GM12872 (cell line): ENCODE measurements around the gene MGLL.

ENCODE experiments used
- CTCF ChIP-seq: IDR thresholded peaks from 3 replicates; pipeline ENCODE4 v1.5.1; 2011; ENCODE audit warnings: low read depth, mild to moderate bottlenecking, low read length, moderate library complexity; ENCODE audit not compliant: insufficient read depth

MGLL gene

DNA sequence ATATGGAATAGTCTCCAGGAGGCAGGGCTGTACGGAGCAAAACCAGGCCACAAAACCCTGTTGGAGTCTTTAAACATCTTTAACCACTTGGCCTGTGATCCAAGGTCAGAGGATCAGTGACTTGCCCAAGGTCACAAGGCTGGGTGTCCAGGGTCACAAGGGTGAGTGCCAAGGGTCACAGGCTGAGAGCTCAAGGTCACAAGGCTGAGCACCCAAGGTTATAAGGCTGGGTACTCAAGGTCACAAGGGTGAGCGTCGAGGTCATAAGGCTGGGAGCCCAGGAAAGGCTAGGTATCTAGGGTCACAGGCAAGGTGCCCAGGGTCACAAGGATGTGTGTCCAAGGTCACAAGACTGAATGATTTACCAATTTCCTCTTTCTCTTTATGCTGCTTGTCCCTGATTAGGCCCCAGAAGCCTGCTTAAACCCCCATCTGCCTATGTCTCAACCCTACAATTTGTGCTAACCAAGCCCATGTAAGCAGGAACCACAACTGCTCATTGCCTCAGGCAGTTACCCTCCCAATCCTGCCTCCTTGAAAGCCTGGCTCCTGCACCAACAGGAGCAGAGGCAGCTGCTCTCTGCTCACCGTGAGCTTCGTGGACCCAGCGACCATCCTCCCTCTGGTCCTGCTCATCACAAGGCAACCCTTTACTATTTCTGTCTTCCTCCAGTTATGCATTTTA, 51.5 kb downstream of the MGLL start:
- no peak for TF ChIP-seq CTCF

GRCh38 chr3:127769284-127770081, 52.8 kb downstream of the MGLL start:
- no peak for TF ChIP-seq CTCF

- TF ChIP-seq CTCF: no peak
These were observed 53.8 kb downstream of the MGLL start for GRCh38 chr3:127768346-127769008.

DNA sequence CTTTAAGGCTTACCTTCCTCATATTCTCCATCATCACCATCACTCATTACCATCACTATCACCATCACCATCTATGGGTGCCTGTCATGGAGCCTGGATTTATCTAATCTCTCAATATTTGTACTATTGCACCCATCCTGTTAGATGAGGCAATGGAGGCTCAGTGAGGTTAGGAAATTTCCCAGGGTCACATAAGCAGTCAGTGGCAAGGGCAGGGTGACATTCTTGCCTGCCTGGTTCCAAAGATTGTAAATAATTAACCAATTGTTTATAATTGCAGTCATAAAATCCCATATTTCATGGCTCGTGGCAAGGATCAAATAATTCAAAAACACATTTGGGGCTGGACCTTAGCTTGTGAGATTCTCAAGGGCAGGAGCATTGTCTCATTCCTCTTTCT, 55.2 kb downstream of the MGLL start:
- no peak for TF ChIP-seq CTCF

DNA sequence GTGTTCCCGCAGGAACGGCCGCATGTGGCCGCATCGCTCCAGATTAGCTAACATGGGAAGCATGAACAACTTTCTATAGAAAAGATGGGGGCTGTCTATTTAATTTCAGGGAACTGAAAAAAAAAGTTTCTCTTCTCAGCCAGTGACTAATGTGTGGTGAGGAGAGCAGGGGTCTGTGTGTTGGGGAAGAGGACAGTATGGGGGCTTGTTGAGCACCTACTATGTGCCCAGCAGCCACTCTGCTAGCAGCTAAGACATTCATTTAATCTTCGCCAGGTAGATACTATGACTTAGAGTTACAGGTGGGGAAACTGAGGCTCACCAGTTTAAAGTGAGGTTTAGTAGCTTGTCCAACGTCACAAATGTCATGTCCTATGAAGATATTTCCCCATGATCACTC, 56.6 kb downstream of the MGLL start:
- no peak for TF ChIP-seq CTCF

- no peak for TF ChIP-seq CTCF
These were observed 57.4 kb downstream of the MGLL start for GRCh38 chr3:127764841-127765362.

DNA sequence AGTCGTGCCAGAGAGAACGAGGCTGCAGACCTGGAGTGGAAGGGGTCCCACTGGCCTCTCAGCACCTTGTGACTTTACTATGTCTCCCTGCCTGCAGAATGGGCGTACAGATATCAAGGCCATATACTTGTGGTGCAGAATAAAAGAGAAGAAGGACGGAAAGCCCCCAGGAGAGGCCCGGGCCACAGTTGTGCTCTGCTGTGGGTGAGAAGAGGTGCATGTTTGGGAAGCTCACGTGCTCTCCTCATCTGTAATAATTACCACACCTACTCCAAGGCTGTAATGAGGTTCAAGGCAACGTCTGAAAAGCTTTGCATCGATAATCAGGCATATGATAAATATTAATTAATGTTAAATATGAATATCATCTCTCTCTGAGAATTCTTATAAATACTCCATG, 58.0 kb downstream of the MGLL start:
- no peak for TF ChIP-seq CTCF
